GM12878 (cell line): ENCODE measurements around the gene SECISBP2. TPM values are rescaled to one million over a fixed set of nuclear protein-coding genes. Genes with fewer than 3 reads are reported as not detected.

Source experiments
- ATF7 ChIP-seq: fragments of 450-650 bp; IDR thresholded peaks from 2 replicates; pipeline ENCODE4 v1.6.1; 2016; ENCODE audit warnings: low read depth, mild to moderate bottlenecking
- E2F8 ChIP-seq: fragments of 450-650 bp; IDR thresholded peaks from 2 replicates; pipeline ENCODE4 v1.6.1; 2018; ENCODE audit warnings: mild to moderate bottlenecking, low read depth, moderate library complexity; ENCODE audit not compliant: partially characterized antibody
- EGR1 ChIP-seq, 2 experiments: IDR thresholded peaks; 1 replicate in 1 of 2; 2 replicates in 1 of 2; pipeline ENCODE4 v1.6.1; 2011 to 2012; ENCODE audit warnings: low read depth in 2 of 2, low read length in 2 of 2, borderline replicate concordance in 1 of 2, mild to moderate bottlenecking in 1 of 2, moderate library complexity in 1 of 2
- HCFC1 ChIP-seq: fragments of 150-350 bp; IDR thresholded peaks from 2 replicates; pipeline ENCODE4 v1.6.1; 2014; ENCODE audit warnings: low read length
- IRF4 ChIP-seq: IDR thresholded peaks from 2 replicates; pipeline ENCODE4 v1.6.1; 2011; ENCODE audit warnings: low read depth, low read length
- LARP7 ChIP-seq: fragments of 450-650 bp; IDR thresholded peaks from 2 replicates; pipeline ENCODE4 v1.6.1; 2017; ENCODE audit warnings: mild to moderate bottlenecking
- MEF2B ChIP-seq: fragments of 450-650 bp; IDR thresholded peaks from 2 replicates; pipeline ENCODE4 v1.6.1; 2018; ENCODE audit warnings: mild to moderate bottlenecking, moderate library complexity; ENCODE audit not compliant: partially characterized antibody, poor library complexity, severe bottlenecking
- MXI1 ChIP-seq: fragments of 150-350 bp; IDR thresholded peaks from 2 replicates; pipeline ENCODE4 v1.6.1; 2011; ENCODE audit warnings: low read depth, mild to moderate bottlenecking, inconsistent platforms, low read length, improper control_type of control experiment
- NKRF ChIP-seq: fragments of 450-650 bp; conservative IDR thresholded peaks from 2 replicates; pipeline ENCODE4 v1.6.1; 2017; ENCODE audit warnings: mild to moderate bottlenecking, moderate library complexity
- RFX5 ChIP-seq: IDR thresholded peaks from 2 replicates; pipeline ENCODE4 v1.6.1; 2011; ENCODE audit warnings: low read depth, low read length, improper control_type of control experiment
- RUNX3 ChIP-seq: IDR thresholded peaks from 2 replicates; pipeline ENCODE4 v1.6.1; 2012; ENCODE audit warnings: low read length, inconsistent platforms
- SREBF2 ChIP-seq: IDR thresholded peaks from 2 replicates; pipeline ENCODE4 v1.6.1; 2012; ENCODE audit warnings: mild to moderate bottlenecking, low read length
- SUPT20H ChIP-seq: IDR thresholded peaks from 2 replicates; pipeline ENCODE4 v1.6.1; 2011; ENCODE audit warnings: low read depth, mild to moderate bottlenecking, low read length, moderate library complexity, borderline replicate concordance; ENCODE audit not compliant: control insufficient read depth
- TCF12 ChIP-seq: IDR thresholded peaks from 2 replicates; pipeline ENCODE4 v1.6.1; 2011; ENCODE audit warnings: low read depth, mild to moderate bottlenecking, low read length
- USF1 ChIP-seq: IDR thresholded peaks from 2 replicates; pipeline ENCODE4 v1.6.1; 2011; ENCODE audit warnings: borderline replicate concordance, low read depth, mild to moderate bottlenecking, moderate library complexity, mixed read lengths, low read length; ENCODE audit not compliant: insufficient read depth; ENCODE audit errors: extremely low read length
- ZBTB33 ChIP-seq: fragments of 450-650 bp; IDR thresholded peaks from 2 replicates; pipeline ENCODE4 v1.6.1; 2017; ENCODE audit warnings: mild to moderate bottlenecking
- ZBTB4 ChIP-seq: fragments of 450-650 bp; formaldehyde crosslinking; IDR thresholded peaks from 2 replicates; pipeline ENCODE4 v1.4.0; 2022; ENCODE audit warnings: mild to moderate bottlenecking, moderate library complexity
- polyA plus RNA-seq, 11 experiments: library from polyadenylated mRNA; depleted of rRNA in 4 of 11; unstranded in 6 of 11; stranded (reverse) in 5 of 11; fragments of >200 nt; fragmentation: Nextera tagmentation in 4 of 11; fragmentation: Illumina TruSeq in 1 of 11; extraction: Ambion mirVana in 4 of 11; extraction: Trizol in 1 of 11; gene quantifications; 1 replicate in 1 of 11; 2 replicates in 10 of 11; pipeline versions ENCODE4 v1.2.1 to v1.2.3, GENCODE V29; 2011 to 2016; ENCODE audit warnings: inconsistent platforms in 2 of 11, missing spikeins in 2 of 11, low read depth in 1 of 11
- total RNA-seq, 4 experiments: library from RNA; depleted of rRNA in 3 of 4; stranded (reverse); fragments of >200 nt in 3 of 4; fragmentation: Illumina TruSeq in 1 of 4; extraction: Trizol in 1 of 4; gene quantifications; 2 replicates each; pipeline versions ENCODE4 v1.2.1 to v1.2.3, GENCODE V29; 2013 to 2021

Gene SECISBP2
- total and polyA plus RNA-seq, 10 of the 15 experiments (the other 5 are each of a cell fraction or from before 2014, with no cell fraction given) = 4.6 to 50.5 (median 31.9) TPM

GRCh38 chr9:89310475-89311345, 7.6 kb upstream of the SECISBP2 start, which contains the start of gene CKS2 (continued):
- TF ChIP-seq USF1 = peak; percentile 73
- TF ChIP-seq SUPT20H = no peak
- TF ChIP-seq LARP7 = peak; percentile 99
- TF ChIP-seq TCF12 = peak; percentile 81; the same call in 1 of the 2 replicates
- TF ChIP-seq RFX5 = peak; percentile 99
- peak; percentile 99 for TF ChIP-seq ATF7
- TF ChIP-seq ZBTB4 (CRISPR knock-in tag) = no peak
- peak; percentile 19 to 93 for TF ChIP-seq EGR1 (IDR thresholded peaks at IDR 0.05; ENCODE audit: borderline replicate concordance in 1 of 2, low read depth in 2 of 2, low read length in 2 of 2)
- peak; percentile 81 for TF ChIP-seq RUNX3
- TF ChIP-seq MEF2B = peak; percentile 39
- TF ChIP-seq NKRF = peak; percentile 99
- no peak for TF ChIP-seq ZBTB33
- peak; percentile 92 for TF ChIP-seq MXI1
- TF ChIP-seq IRF4 = 0 out of 2 replicates have a peak, but pooled peaks have one; percentile 24
- no peak for TF ChIP-seq SREBF2
- peak; percentile 49 for TF ChIP-seq E2F8
- peak; percentile 45; the same call in 1 of the 2 replicates for TF ChIP-seq HCFC1
